ENCODE data around the gene GUCY1A2. TPM values are rescaled to one million over a fixed set of nuclear protein-coding genes. Genes with fewer than 3 reads are reported as not detected.
"Not testable (repeated sequence)": the region's sequence is repeated elsewhere in the genome, so short reads cannot be mapped to it uniquely, and the experiment has no call there.

GUCY1A2 gene
- total RNA-seq (2014; rRNA removed) (not detected in 2 replicates), Bru-seq, nascent RNA (percentile 5 among the genes with signal in this experiment), BruChase-seq, experiment 1, labeled RNA remaining after a 6-hour chase (percentile 13 among the genes with signal in this experiment), BruChase-seq, experiment 2, labeled RNA remaining after a 2-hour chase (percentile 9 among the genes with signal in this experiment)
- long read RNA-seq, result 0 reads

- Histone ChIP-seq H3K79me2 (ENCODE audit: low read length) (no peaks in the 10 kb centered on the region), H3F3A (ENCODE audit: low read length, unreplicated experiment) (no peaks in the 10 kb centered on the region), H3K27ac (ENCODE audit: low read length) (no peak within 1 kb of the TSS), H3K9me2 (replicated peaks; ENCODE audit: low read length) (no peaks in the 10 kb centered on the region), H3K4me3 (ENCODE audit: low read length) (peak within 1 kb of the TSS; percentile 57), H3K27me3 (ENCODE audit: low read length) (peaks cover 68% of the 10 kb centered on the region), H3K4me2 (ENCODE audit: low read length) (peak within 1 kb of the TSS; percentile 80), H4K20me1 (ENCODE audit: low read length) (no peaks in the 10 kb centered on the region), H3K9me3 (ENCODE audit: low read length) (no peaks in the 10 kb centered on the region), H2AFZ (ENCODE audit: low read length) (peak within 1 kb of the TSS; percentile 41; the same call in 1 of the 2 replicates), H3K36me3 (ENCODE audit: low read depth, low read length) (no peaks in the 10 kb centered on the region), H3K9ac (ENCODE audit: low read length) (no peak within 1 kb of the TSS), H3K4me1 (ENCODE audit: insufficient read depth, low read length) (peaks cover 17% of the 10 kb centered on the region; the same call in 1 of the 2 replicates)
- ATAC-seq, result peak; percentile 15; the same call in 1 of the 2 replicates
- DNase-seq, result no peak
- TF ChIP-seq EZH2 (IDR thresholded peaks at IDR 0.05; ENCODE audit: low read length, unreplicated experiment), result no peak
- TF ChIP-seq EZH2phosphoT487 (IDR thresholded peaks at IDR 0.05; ENCODE audit: borderline replicate concordance, low read length), result no peak
- TF ChIP-seq CTCF (conservative IDR thresholded peaks at IDR 0.05; ENCODE audit: low read depth, low read length), result no peak
- POLR2A ChIA-PET (ENCODE audit: unreplicated experiment), result interaction anchor here (0.6 kb wide), 1 partner anchor 168 kb away, joined by 3 read pairs; no protein-coding TSS in a partner anchor
- intact Hi-C loops (cut with micrococcal nuclease), result loop anchor here (5.0 to 10.0 kb wide), 3 partner anchors 136 to 424 kb away; no protein-coding TSS in a partner anchor
- no TSS peak for BruUV-seq (replicated peaks)
- CTCF ChIA-PET, result interaction anchor here (0.6 kb wide), 1 partner anchor 65 kb away, joined by 4 read pairs; no protein-coding TSS in a partner anchor
Measured at GRCh38 chr11:107018219-107018901, at the start of gene GUCY1A2. GUCY1A2 (minus strand) TSS chr11:107018476; CDS start chr11:107018055, 421 bp downstream.

GRCh38 chr11:107054391-107054790, 36.1 kb upstream of the GUCY1A2 start:
- DNase-seq (no peak), ATAC-seq (no peak)
- no peaks in the 10 kb centered on the region for H3K4me1 ChIP-seq (ENCODE audit: insufficient read depth, low read length)
- H3K4me2 ChIP-seq (ENCODE audit: low read length), result no peak overlapping the region
- ChIA-PET CTCF (no interaction called here), POLR2A (ENCODE audit: unreplicated experiment) (no interaction called here)
- no peak overlapping the region for H2AFZ ChIP-seq (ENCODE audit: low read length)
- 0 out of 2 replicates have a peak, but pooled peaks cover 20% of the 10 kb centered on the region for H3K9me3 ChIP-seq (ENCODE audit: low read length)
- no peak for TF ChIP-seq EZH2phosphoT487 (IDR thresholded peaks at IDR 0.05; ENCODE audit: borderline replicate concordance, low read length)
- no peak for TF ChIP-seq CTCF (conservative IDR thresholded peaks at IDR 0.05; ENCODE audit: low read depth, low read length)
- no peak for TF ChIP-seq EZH2 (IDR thresholded peaks at IDR 0.05; ENCODE audit: low read length, unreplicated experiment)
- H3K79me2 ChIP-seq (ENCODE audit: low read length), result no peaks in the 10 kb centered on the region
- intact Hi-C loops (cut with micrococcal nuclease), result no loop called here
- no peaks in the 10 kb centered on the region for H3K9me2 ChIP-seq (replicated peaks; ENCODE audit: low read length)
- H4K20me1 ChIP-seq (ENCODE audit: low read length), result no peaks in the 10 kb centered on the region
- H3K4me3 ChIP-seq (ENCODE audit: low read length), result no peak overlapping the region
- H3K36me3 ChIP-seq (ENCODE audit: low read depth, low read length), result no peaks in the 10 kb centered on the region
- H3K9ac ChIP-seq (ENCODE audit: low read length), result no peak overlapping the region
- BruUV-seq (replicated peaks), result no TSS peak
- H3F3A ChIP-seq (ENCODE audit: low read length, unreplicated experiment), result no peaks in the 10 kb centered on the region
- H3K27ac ChIP-seq (ENCODE audit: low read length), result no peak overlapping the region
- no peaks in the 10 kb centered on the region for H3K27me3 ChIP-seq (ENCODE audit: low read length)

GRCh38 chr11:107051332-107051731, 33.1 kb upstream of the GUCY1A2 start:
- H3K4me1 ChIP-seq (ENCODE audit: insufficient read depth, low read length); DNase-seq; H4K20me1 ChIP-seq (ENCODE audit: low read length); H2AFZ ChIP-seq (ENCODE audit: low read length); CTCF ChIA-PET; H3K27me3 ChIP-seq (ENCODE audit: low read length); ATAC-seq; H3K79me2 ChIP-seq (ENCODE audit: low read length); POLR2A ChIA-PET (ENCODE audit: unreplicated experiment); H3K9me2 ChIP-seq (replicated peaks; ENCODE audit: low read length); H3K4me2 ChIP-seq (ENCODE audit: low read length); H3K9ac ChIP-seq (ENCODE audit: low read length); H3F3A ChIP-seq (ENCODE audit: low read length, unreplicated experiment); H3K4me3 ChIP-seq (ENCODE audit: low read length); H3K27ac ChIP-seq (ENCODE audit: low read length); BruUV-seq (replicated peaks); H3K36me3 ChIP-seq (ENCODE audit: low read depth, low read length); intact Hi-C loops (cut with micrococcal nuclease): not testable (repeated sequence)
- H3K9me3 ChIP-seq (ENCODE audit: low read length), result 0 out of 2 replicates have a peak, but pooled peaks cover 20% of the 10 kb centered on the region

- H3K9ac ChIP-seq (ENCODE audit: low read length); intact Hi-C loops (cut with micrococcal nuclease); H3K36me3 ChIP-seq (ENCODE audit: low read depth, low read length); H3F3A ChIP-seq (ENCODE audit: low read length, unreplicated experiment); H3K4me3 ChIP-seq (ENCODE audit: low read length); DNase-seq; CTCF ChIA-PET; H2AFZ ChIP-seq (ENCODE audit: low read length); BruUV-seq (replicated peaks); H3K4me1 ChIP-seq (ENCODE audit: insufficient read depth, low read length); H4K20me1 ChIP-seq (ENCODE audit: low read length); H3K9me2 ChIP-seq (replicated peaks; ENCODE audit: low read length); H3K27ac ChIP-seq (ENCODE audit: low read length); H3K4me2 ChIP-seq (ENCODE audit: low read length); ATAC-seq; H3K27me3 ChIP-seq (ENCODE audit: low read length); H3K79me2 ChIP-seq (ENCODE audit: low read length); POLR2A ChIA-PET (ENCODE audit: unreplicated experiment): not testable (repeated sequence)
- H3K9me3 ChIP-seq (ENCODE audit: low read length), result 0 out of 2 replicates have a peak, but pooled peaks cover 20% of the 10 kb centered on the region
Measured at GRCh38 chr11:107050899-107051298, 32.6 kb upstream of the GUCY1A2 start.
